Right lung (tissue), 5 donors: ENCODE data around the gene STEAP1B. TPM values are rescaled to one million over a fixed set of nuclear protein-coding genes. Genes with fewer than 3 reads are reported as not detected.

Experiments used
- DNase-seq, 2 donors: peaks; one replicate each; pipeline ENCODE4 v3.0.0-alpha.2; 2013
- polyA plus RNA-seq, 5 donors: library from polyadenylated mRNA; unstranded; fragments of 120-200 nt; gene quantifications; one replicate each; pipeline versions ENCODE4 v1.2.1 to v1.2.3, GENCODE V29; 2013; ENCODE audit warnings: inconsistent platforms in 1 of 5, low replicate concordance in 1 of 5; ENCODE audit not compliant: insufficient read length in 5 of 5, insufficient read depth in 1 of 5

Gene STEAP1B
- polyA plus RNA-seq, 5 donors: 1.7 to 3.4 (median 2.9) TPM

- no peak for DNase-seq
Measured at GRCh38 chr7:22402250-22402649, 97.7 kb downstream of the STEAP1B start.

- DNase-seq: no peak
Measured at GRCh38 chr7:22400936-22401553, 98.9 kb downstream of the STEAP1B start.

GRCh38 chr7:22400150-22400814 is 99.7 kb downstream of the STEAP1B start:
- no peak for DNase-seq

- DNase-seq: no peak
Measured at GRCh38 chr7:22399546-22399945, 100.4 kb downstream of the STEAP1B start.

- no peak for DNase-seq
Measured at GRCh38 chr7:22399091-22399490, 100.9 kb downstream of the STEAP1B start.

- DNase-seq: no peak
Measured at GRCh38 chr7:22397981-22398380, 102.0 kb downstream of the STEAP1B start.

GRCh38 chr7:22395222-22395621 is 104.8 kb downstream of the STEAP1B start:
- no peak for DNase-seq

GRCh38 chr7:22394739-22395138 is 105.2 kb downstream of the STEAP1B start:
- no peak for DNase-seq

- no peak for DNase-seq
Measured at GRCh38 chr7:22393913-22394729, 105.9 kb downstream of the STEAP1B start.

GRCh38 chr7:22390516-22390915 is 109.5 kb downstream of the STEAP1B start:
- no peak for DNase-seq

GRCh38 chr7:22389892-22390291 is 110.1 kb downstream of the STEAP1B start:
- no peak for DNase-seq

GRCh38 chr7:22387583-22387982 is 112.4 kb downstream of the STEAP1B start:
- DNase-seq: no peak

- DNase-seq: no peak
Measured at GRCh38 chr7:22386865-22387264, 113.1 kb downstream of the STEAP1B start.

GRCh38 chr7:22386206-22386858 is 113.7 kb downstream of the STEAP1B start:
- DNase-seq: no peak

- no peak for DNase-seq
Measured at GRCh38 chr7:22385326-22385725, 114.7 kb downstream of the STEAP1B start.

GRCh38 chr7:22380333-22380732 is 119.7 kb downstream of the STEAP1B start:
- DNase-seq: no peak

- DNase-seq: no peak
Measured at GRCh38 chr7:22378199-22378980, 121.6 kb downstream of the STEAP1B start.

- no peak for DNase-seq
Measured at GRCh38 chr7:22377703-22378102, 122.3 kb downstream of the STEAP1B start.

- DNase-seq: no peak
Measured at GRCh38 chr7:22375359-22376048, 124.5 kb downstream of the STEAP1B start.

GRCh38 chr7:22373911-22374310 is 126.1 kb downstream of the STEAP1B start:
- no peak for DNase-seq

- no peak for DNase-seq
Measured at GRCh38 chr7:22373388-22373787, 126.6 kb downstream of the STEAP1B start.
